HUES64 (cell line): ENCODE data around the gene SERINC4. TPM values are rescaled to one million over a fixed set of nuclear protein-coding genes. Genes with fewer than 3 reads are reported as not detected.
"Not testable (repeated sequence)": the region's sequence is repeated elsewhere in the genome, so short reads cannot be mapped to it uniquely, and the experiment has no call there.

Experiments used
- H3K27ac ChIP-seq: 2 replicates; pipeline ENCODE4 v1.7.0; 2013; ENCODE audit warnings: low read depth, low read length, inconsistent platforms
- H3K27me3 ChIP-seq: 2 replicates; pipeline ENCODE4 v1.6.1; 2013; ENCODE audit warnings: mild to moderate bottlenecking, low read length; ENCODE audit not compliant: insufficient read depth
- H3K36me3 ChIP-seq: 2 replicates; pipeline ENCODE4 v1.6.1; 2013; ENCODE audit warnings: mild to moderate bottlenecking, low read length; ENCODE audit not compliant: insufficient read depth
- H3K4me1 ChIP-seq: 2 replicates; pipeline ENCODE4 v1.6.1; 2013; ENCODE audit warnings: mild to moderate bottlenecking, low read length, moderate library complexity; ENCODE audit not compliant: insufficient read depth
- H3K4me3 ChIP-seq: 2 replicates; pipeline ENCODE4 v1.5.1; 2013; ENCODE audit warnings: mild to moderate bottlenecking, low read length, moderate library complexity
- H3K9ac ChIP-seq: 2 replicates; pipeline ENCODE4 v1.6.1; 2013; ENCODE audit warnings: mild to moderate bottlenecking, low read depth, low read length
- H3K9me3 ChIP-seq: 2 replicates; pipeline ENCODE4 v1.6.1; 2013; ENCODE audit warnings: low read depth, low read length; ENCODE audit not compliant: insufficient read depth
- WGBS: fragments of 150-250, 120-280 bp; methylation state at CpG from one replicate; pipeline ENCODE4 v1.1.7; 2013; ENCODE audit warnings: missing lambda C conversion rate; 5-methylcytosine and 5-hydroxymethylcytosine counted together
- polyA plus RNA-seq, 2 experiments: library from polyadenylated mRNA; stranded (reverse); fragments of 50-300 nt; gene quantifications; one replicate each; pipeline ENCODE4 v1.2.3, GENCODE V29; 2013

The SERINC4 gene
- polyA plus RNA-seq (2013, experiment 1 of 2), result not detected
- not detected for polyA plus RNA-seq (2013, experiment 2 of 2)

- Histone ChIP-seq H3K27me3 (no peaks in the 10 kb centered on the region), H3K36me3 (peaks cover 77% of the 10 kb centered on the region), H3K9ac (peak within 1 kb of the TSS; percentile 77), H3K9me3 (no peaks in the 10 kb centered on the region), H3K4me3 (peak within 1 kb of the TSS; percentile 86), H3K27ac (peak within 1 kb of the TSS; percentile 64), H3K4me1 (peaks cover 24% of the 10 kb centered on the region)
- WGBS, result 94% methylated on average over 8 of the region's 8 CpGs
Observed at GRCh38 chr15:43799945-43800285, at the start of gene SERINC4. Gene SERINC4 (minus strand): TSS chr15:43800220. CDS start chr15:43799986, 234 bp downstream.

GRCh38 chr15:43845421-43845820 lies 45.4 kb upstream of the SERINC4 start:
- no peak overlapping the region for H3K9ac ChIP-seq
- H3K4me3 ChIP-seq, result no peak overlapping the region
- no peaks in the 10 kb centered on the region for H3K9me3 ChIP-seq
- no peaks in the 10 kb centered on the region for H3K27me3 ChIP-seq
- H3K27ac ChIP-seq, result no peak overlapping the region
- peaks cover 65% of the 10 kb centered on the region for H3K36me3 ChIP-seq
- H3K4me1 ChIP-seq, result no peaks in the 10 kb centered on the region

GRCh38 chr15:43832485-43832884 lies 32.5 kb upstream of the SERINC4 start:
- H3K9me3 ChIP-seq, H3K27ac ChIP-seq, H3K4me1 ChIP-seq, H3K9ac ChIP-seq, H3K27me3 ChIP-seq, H3K4me3 ChIP-seq: not testable (repeated sequence)
- peaks cover 49% of the 10 kb centered on the region for H3K36me3 ChIP-seq
- WGBS, result 94% methylated on average over 6 of the region's 6 CpGs

GRCh38 chr15:43831519-43832052 lies 31.6 kb upstream of the SERINC4 start:
- H3K36me3 ChIP-seq, result peaks cover 41% of the 10 kb centered on the region
- not testable (repeated sequence) for H3K27ac ChIP-seq, H3K9ac ChIP-seq, H3K27me3 ChIP-seq, H3K4me3 ChIP-seq, H3K9me3 ChIP-seq, H3K4me1 ChIP-seq
- WGBS, result 94% methylated on average over 14 of the region's 14 CpGs

- H3K9ac ChIP-seq, H3K27me3 ChIP-seq, H3K27ac ChIP-seq, H3K4me1 ChIP-seq, H3K4me3 ChIP-seq, H3K9me3 ChIP-seq: not testable (repeated sequence)
- H3K36me3 ChIP-seq, result peaks cover 33% of the 10 kb centered on the region
- WGBS, result 97% methylated on average over 6 of the region's 9 CpGs
Observed at GRCh38 chr15:43830691-43831275, 30.8 kb upstream of the SERINC4 start.

- 93% methylated on average over 9 of the region's 9 CpGs for WGBS
- H3K9ac ChIP-seq, result not testable (repeated sequence)
Observed at GRCh38 chr15:43829951-43830540, 30.0 kb upstream of the SERINC4 start.

GRCh38 chr15:43828061-43828657 lies 28.1 kb upstream of the SERINC4 start:
- no peak overlapping the region for H3K27ac ChIP-seq
- H3K9ac ChIP-seq, result no peak overlapping the region; the same call in 1 of the 2 replicates
- peaks cover 15% of the 10 kb centered on the region for H3K36me3 ChIP-seq
- 94% methylated on average over 4 of the region's 6 CpGs for WGBS
- H3K4me3 ChIP-seq, result peak overlapping the region; percentile 76
- peaks cover 5% of the 10 kb centered on the region; the same call in 1 of the 2 replicates for H3K9me3 ChIP-seq
- H3K4me1 ChIP-seq, result no peaks in the 10 kb centered on the region; the same call in 1 of the 2 replicates
- peaks cover 8% of the 10 kb centered on the region; the same call in 1 of the 2 replicates for H3K27me3 ChIP-seq

More at GRCh38 chr15:43829951-43830540, 30.0 kb upstream of the SERINC4 start:
- not testable (repeated sequence) for H3K27ac ChIP-seq, H3K4me1 ChIP-seq, H3K27me3 ChIP-seq, H3K4me3 ChIP-seq, H3K9me3 ChIP-seq
- peaks cover 27% of the 10 kb centered on the region for H3K36me3 ChIP-seq

GRCh38 chr15:43826508-43827341 lies 26.7 kb upstream of the SERINC4 start, which contains the start of gene WDR76:
Gene WDR76 (plus strand): TSS chr15:43827002. CDS start chr15:43827033, 31 bp downstream.
- H3K27ac ChIP-seq, result peak within 1 kb of the TSS; percentile 67

GRCh38 chr15:43826029-43826507 lies 26.0 kb upstream of the SERINC4 start:
- Histone ChIP-seq H3K9ac (no peak overlapping the region), H3K27me3 (peaks cover 8% of the 10 kb centered on the region; the same call in 1 of the 2 replicates), H3K9me3 (peaks cover 5% of the 10 kb centered on the region; the same call in 1 of the 2 replicates), H3K27ac (no peak overlapping the region), H3K4me1 (no peaks in the 10 kb centered on the region; the same call in 1 of the 2 replicates), H3K36me3 (peaks cover 25% of the 10 kb centered on the region), H3K4me3 (peak overlapping the region; percentile 76)
- WGBS, result 97% methylated on average over 11 of the region's 11 CpGs

More at GRCh38 chr15:43826508-43827341, 26.7 kb upstream of the SERINC4 start, which contains the start of gene WDR76:
- peaks cover 5% of the 10 kb centered on the region; the same call in 1 of the 2 replicates for H3K9me3 ChIP-seq
- H3K4me3 ChIP-seq, result peak within 1 kb of the TSS; percentile 76
- no peaks in the 10 kb centered on the region; the same call in 1 of the 2 replicates for H3K4me1 ChIP-seq
- H3K9ac ChIP-seq, result peak within 1 kb of the TSS; percentile 83
- 14% methylated on average over 48 of the region's 48 CpGs for WGBS
- peaks cover 20% of the 10 kb centered on the region for H3K36me3 ChIP-seq
- peaks cover 8% of the 10 kb centered on the region; the same call in 1 of the 2 replicates for H3K27me3 ChIP-seq

GRCh38 chr15:43825305-43825704 lies 25.3 kb upstream of the SERINC4 start:
- not testable (repeated sequence) for H3K9ac ChIP-seq

More at GRCh38 chr15:43825305-43825704, 25.3 kb upstream of the SERINC4 start:
- not testable (repeated sequence) for H3K4me1 ChIP-seq, H3K27me3 ChIP-seq, H3K9me3 ChIP-seq, H3K4me3 ChIP-seq, H3K27ac ChIP-seq
- H3K36me3 ChIP-seq, result peaks cover 30% of the 10 kb centered on the region
- WGBS, result 94% methylated on average over 11 of the region's 11 CpGs
